ENCODE measurements around the gene TES. TPM values are rescaled to one million over a fixed set of nuclear protein-coding genes. Genes with fewer than 3 reads are reported as not detected.

TES gene
- total and polyA plus RNA-seq, 4 donors, result 51.9 to 105 (median 78.0) TPM

DNA sequence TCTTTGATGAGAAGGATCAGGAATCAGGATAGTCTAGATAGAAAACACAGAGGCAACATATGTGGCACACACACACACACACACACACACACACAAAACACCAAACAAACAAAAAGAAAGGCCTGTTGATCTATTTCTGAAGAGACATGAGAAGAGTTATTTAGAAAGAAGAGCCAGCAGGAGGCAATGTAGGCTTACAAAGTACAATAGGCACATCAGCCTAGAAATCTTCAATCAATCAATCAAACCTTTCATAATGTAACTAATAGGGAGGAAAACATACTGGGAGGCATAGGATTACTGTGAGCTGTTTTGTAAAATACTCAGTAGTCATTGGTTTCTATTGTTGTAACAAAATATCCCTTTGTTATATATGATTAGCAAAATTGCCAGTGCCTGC lies 47.3 kb upstream of the TES start:
- TF ChIP-seq, protein P1, sequence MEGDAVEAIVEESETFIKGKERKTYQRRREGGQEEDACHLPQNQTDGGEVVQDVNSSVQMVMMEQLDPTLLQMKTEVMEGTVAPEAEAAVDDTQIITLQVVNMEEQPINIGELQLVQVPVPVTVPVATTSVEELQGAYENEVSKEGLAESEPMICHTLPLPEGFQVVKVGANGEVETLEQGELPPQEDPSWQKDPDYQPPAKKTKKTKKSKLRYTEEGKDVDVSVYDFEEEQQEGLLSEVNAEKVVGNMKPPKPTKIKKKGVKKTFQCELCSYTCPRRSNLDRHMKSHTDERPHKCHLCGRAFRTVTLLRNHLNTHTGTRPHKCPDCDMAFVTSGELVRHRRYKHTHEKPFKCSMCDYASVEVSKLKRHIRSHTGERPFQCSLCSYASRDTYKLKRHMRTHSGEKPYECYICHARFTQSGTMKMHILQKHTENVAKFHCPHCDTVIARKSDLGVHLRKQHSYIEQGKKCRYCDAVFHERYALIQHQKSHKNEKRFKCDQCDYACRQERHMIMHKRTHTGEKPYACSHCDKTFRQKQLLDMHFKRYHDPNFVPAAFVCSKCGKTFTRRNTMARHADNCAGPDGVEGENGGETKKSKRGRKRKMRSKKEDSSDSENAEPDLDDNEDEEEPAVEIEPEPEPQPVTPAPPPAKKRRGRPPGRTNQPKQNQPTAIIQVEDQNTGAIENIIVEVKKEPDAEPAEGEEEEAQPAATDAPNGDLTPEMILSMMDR (IDR thresholded peaks at IDR 0.05; ENCODE audit: control extremely low read depth, extremely low read depth), result no peak
- no peak for ATAC-seq (ENCODE audit: insufficient read depth, low FRiP score)

GRCh38 chr7:116164552-116165306 lies 45.6 kb upstream of the TES start:
- TF ChIP-seq, protein P1 (IDR thresholded peaks at IDR 0.05; ENCODE audit: control extremely low read depth, extremely low read depth), result no peak
- no peaks in the 10 kb centered on the region for H3K27me3 ChIP-seq (ENCODE audit: control insufficient read depth in 3 of 3, insufficient read depth in 3 of 3, low read length in 2 of 3)
- H3K4me3 ChIP-seq, result no peak overlapping the region
- no peak for ATAC-seq (ENCODE audit: insufficient read depth, low FRiP score)
- WGBS, 2 donors, result 63 to 80% methylated on average over 2 of the region's 2 CpGs
- H3K36me3 ChIP-seq (ENCODE audit: control insufficient read depth in 4 of 4, insufficient read depth in 4 of 4, low read length in 4 of 4), result no peaks in the 10 kb centered on the region
- no peak overlapping the region for H3K9ac ChIP-seq (ENCODE audit: insufficient read depth in 1 of 2, low read length in 2 of 2)
- DNase-seq, result no peak
- no peaks in the 10 kb centered on the region for H3K9me3 ChIP-seq (ENCODE audit: control insufficient read depth in 4 of 4, insufficient read depth in 3 of 4, low read length in 3 of 4)
- H3K4me1 ChIP-seq (ENCODE audit: control insufficient read depth in 5 of 5, insufficient read depth in 5 of 5, low read length in 5 of 5), result peaks cover 0 to 3% (median 0%) of the 10 kb centered on the region in 5 donors
- no peak overlapping the region for H3K27ac ChIP-seq (ENCODE audit: low read depth in 1 of 2, low read length in 1 of 2)

More for the DNA sequence above, 47.3 kb upstream of the TES start:
- no peak overlapping the region for H3K4me3 ChIP-seq
- H3K27ac ChIP-seq (ENCODE audit: low read depth in 1 of 2, low read length in 1 of 2), result no peak overlapping the region
- no peaks in the 10 kb centered on the region for H3K27me3 ChIP-seq (ENCODE audit: control insufficient read depth in 3 of 3, insufficient read depth in 3 of 3, low read length in 2 of 3)
- DNase-seq, result no peak
- no peak overlapping the region for H3K9ac ChIP-seq (ENCODE audit: insufficient read depth in 1 of 2, low read length in 2 of 2)
- no peaks in the 10 kb centered on the region for H3K4me1 ChIP-seq (ENCODE audit: control insufficient read depth in 5 of 5, insufficient read depth in 5 of 5, low read length in 5 of 5)
- no peaks in the 10 kb centered on the region for H3K9me3 ChIP-seq (ENCODE audit: control insufficient read depth in 4 of 4, insufficient read depth in 3 of 4, low read length in 3 of 4)
- H3K36me3 ChIP-seq (ENCODE audit: control insufficient read depth in 4 of 4, insufficient read depth in 4 of 4, low read length in 4 of 4), result no peaks in the 10 kb centered on the region

GRCh38 chr7:116165717-116166116 lies 44.6 kb upstream of the TES start:
- WGBS, 2 donors, result 36 to 65% methylated on average over 2 of the region's 2 CpGs

More at GRCh38 chr7:116165717-116166116, 44.6 kb upstream of the TES start:
- Histone ChIP-seq H3K27ac (ENCODE audit: low read depth in 1 of 2, low read length in 1 of 2) (no peak overlapping the region), H3K36me3 (ENCODE audit: control insufficient read depth in 4 of 4, insufficient read depth in 4 of 4, low read length in 4 of 4) (no peaks in the 10 kb centered on the region), H3K4me3 (no peak overlapping the region), H3K9ac (ENCODE audit: insufficient read depth in 1 of 2, low read length in 2 of 2) (no peak overlapping the region), H3K27me3 (ENCODE audit: control insufficient read depth in 3 of 3, insufficient read depth in 3 of 3, low read length in 2 of 3) (no peaks in the 10 kb centered on the region), H3K4me1 (ENCODE audit: control insufficient read depth in 5 of 5, insufficient read depth in 5 of 5, low read length in 5 of 5) (peaks cover 0 to 3% (median 0%) of the 10 kb centered on the region in 5 donors), H3K9me3 (ENCODE audit: control insufficient read depth in 4 of 4, insufficient read depth in 3 of 4, low read length in 3 of 4) (no peaks in the 10 kb centered on the region)
- ATAC-seq (ENCODE audit: insufficient read depth, low FRiP score) (peak; percentile 48), DNase-seq (no peak)
- TF ChIP-seq, protein P1 (IDR thresholded peaks at IDR 0.05; ENCODE audit: control extremely low read depth, extremely low read depth), result no peak

Measured in lung (tissue), 12 donors.